Hepatocyte (in vitro differentiated cells): Measurements from ENCODE around the gene COG7.

Experiments
- CTCF ChIP-seq: fragments of 200-600 bp; sonication (generic); IDR thresholded peaks from 2 replicates; pipeline ENCODE4 v1.5.1; 2016; ENCODE audit warnings: antibody characterized with exemption, mild to moderate bottlenecking; ENCODE audit not compliant: poor library complexity
- EZH2 ChIP-seq: fragments of 200-600 bp; sonication (generic); IDR thresholded peaks from 2 replicates; pipeline ENCODE4 v1.6.1; 2016; ENCODE audit warnings: antibody characterized with exemption, mild to moderate bottlenecking, borderline replicate concordance
- EZH2phosphoT487 ChIP-seq: fragments of 200-600 bp; sonication (generic); IDR thresholded peaks from one replicate; pipeline ENCODE4 v1.6.1; 2018; ENCODE audit warnings: antibody characterized with exemption, mild to moderate bottlenecking, low read depth, moderate library complexity; ENCODE audit not compliant: unreplicated experiment, severe bottlenecking

DNA sequence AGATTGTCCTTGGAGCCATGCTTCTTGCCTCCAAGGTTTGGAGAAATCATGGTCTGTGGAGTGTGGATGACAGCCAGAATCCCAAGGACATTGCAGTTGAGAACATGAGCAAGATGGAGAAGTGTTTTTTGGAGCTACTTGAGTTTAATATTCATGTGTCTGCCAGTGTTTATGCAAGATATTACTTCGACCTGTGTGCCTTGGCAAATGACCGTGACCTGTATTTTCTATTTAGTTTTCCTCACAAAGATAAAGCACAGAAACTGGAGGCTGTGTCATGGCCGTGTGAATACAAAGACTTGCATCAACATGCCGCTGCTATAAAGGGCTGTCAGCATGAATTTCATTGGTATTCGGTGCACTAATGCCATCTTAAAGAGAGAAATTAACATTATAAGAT is 48.3 kb upstream of the COG7 start:
- no peak for TF ChIP-seq CTCF
- TF ChIP-seq EZH2phosphoT487: no peak
- TF ChIP-seq EZH2: no peak
